Liver (tissue), 9 donors: ENCODE data around the gene EXOC4. TPM values are rescaled to one million over a fixed set of nuclear protein-coding genes. Genes with fewer than 3 reads are reported as not detected.

Source experiments
- DNase-seq: peaks from one replicate; pipeline ENCODE4 v3.0.0-alpha.2; 2017; ENCODE audit warnings: low spot score
- H3K27ac ChIP-seq, 2 donors: one replicate each; pipeline ENCODE4 v1.7.0; 2013; ENCODE audit warnings: inconsistent platforms in 2 of 2, low read length in 2 of 2, control low read depth in 1 of 2, low read depth in 1 of 2, mild to moderate bottlenecking in 1 of 2
- H3K27me3 ChIP-seq, 4 donors: one replicate each; pipeline versions ENCODE4 v1.6.1 to v1.7.0; 2013; ENCODE audit warnings: low read length in 3 of 4, inconsistent platforms in 1 of 4, mild to moderate bottlenecking in 1 of 4, moderate library complexity in 1 of 4; ENCODE audit not compliant: control insufficient read depth in 4 of 4, insufficient read depth in 4 of 4
- H3K36me3 ChIP-seq, 4 donors: one replicate each; pipeline versions ENCODE4 v1.6.1 to v1.7.0; 2013; ENCODE audit warnings: low read length in 3 of 4, mild to moderate bottlenecking in 3 of 4, low read depth in 1 of 4, moderate library complexity in 1 of 4; ENCODE audit not compliant: control insufficient read depth in 4 of 4, insufficient read depth in 3 of 4
- H3K4me1 ChIP-seq, 4 donors: one replicate each; pipeline versions ENCODE4 v1.6.1 to v1.7.0; 2013; ENCODE audit warnings: low read length in 3 of 4, mild to moderate bottlenecking in 3 of 4, moderate library complexity in 1 of 4; ENCODE audit not compliant: control insufficient read depth in 4 of 4, insufficient read depth in 4 of 4
- H3K4me3 ChIP-seq, 3 donors: one replicate each; pipeline versions ENCODE4 v1.6.1 to v1.7.0; 2013; ENCODE audit warnings: low read length in 3 of 3, control low read depth in 1 of 3, low read depth in 1 of 3, mild to moderate bottlenecking in 1 of 3
- H3K9ac ChIP-seq, 2 donors: one replicate each; pipeline ENCODE4 v1.7.0; 2013; ENCODE audit warnings: low read length in 2 of 2, mild to moderate bottlenecking in 2 of 2, moderate library complexity in 2 of 2, control low read depth in 1 of 2, low read depth in 1 of 2
- H3K9me3 ChIP-seq, 4 donors: one replicate each; pipeline versions ENCODE4 v1.6.1 to v1.7.0; 2013; ENCODE audit warnings: low read length in 3 of 4; ENCODE audit not compliant: control insufficient read depth in 4 of 4
- EGR1 ChIP-seq, 2 donors: IDR thresholded peaks; 2 replicates each; pipeline ENCODE4 v1.6.1; 2016 to 2018; ENCODE audit warnings: antibody characterized with exemption in 2 of 2, low read depth in 2 of 2
- FOXA1 ChIP-seq: IDR thresholded peaks from 2 replicates; pipeline ENCODE4 v1.6.1; 2016; ENCODE audit warnings: antibody characterized with exemption
- FOXA2 ChIP-seq: IDR thresholded peaks from 2 replicates; pipeline ENCODE4 v1.6.1; 2016; ENCODE audit warnings: antibody characterized with exemption
- GABPA ChIP-seq, 2 donors: IDR thresholded peaks in 1 of 2; conservative IDR thresholded peaks in 1 of 2; 2 replicates each; pipeline ENCODE4 v1.6.1; 2016; ENCODE audit warnings: antibody characterized with exemption in 2 of 2, mild to moderate bottlenecking in 1 of 2, moderate library complexity in 1 of 2
- HNF4A ChIP-seq, 2 donors: conservative IDR thresholded peaks; 2 replicates each; pipeline ENCODE4 v1.6.1; 2016; ENCODE audit warnings: antibody characterized with exemption in 2 of 2, mild to moderate bottlenecking in 2 of 2
- HNF4G ChIP-seq: IDR thresholded peaks from 2 replicates; pipeline ENCODE4 v1.6.1; 2016; ENCODE audit warnings: antibody characterized with exemption
- JUND ChIP-seq, 2 donors: IDR thresholded peaks; 2 replicates each; pipeline ENCODE4 v1.6.1; 2016; ENCODE audit warnings: antibody characterized with exemption in 2 of 2
- NR2F2 ChIP-seq: IDR thresholded peaks from 2 replicates; pipeline ENCODE4 v1.6.1; 2016; ENCODE audit warnings: antibody characterized with exemption
- RXRA ChIP-seq, 2 donors: IDR thresholded peaks; 2 replicates each; pipeline ENCODE4 v1.6.1; 2017 to 2018; ENCODE audit warnings: antibody characterized with exemption in 2 of 2, mild to moderate bottlenecking in 1 of 2
- SP1 ChIP-seq: IDR thresholded peaks from 2 replicates; pipeline ENCODE4 v1.6.1; 2018; ENCODE audit warnings: antibody characterized with exemption, mild to moderate bottlenecking
- TAF1 ChIP-seq: conservative IDR thresholded peaks from 2 replicates; pipeline ENCODE4 v1.6.1; 2016; ENCODE audit warnings: antibody characterized with exemption, mild to moderate bottlenecking
- YY1 ChIP-seq: IDR thresholded peaks from 2 replicates; pipeline ENCODE4 v1.6.1; 2016; ENCODE audit warnings: antibody characterized with exemption, mild to moderate bottlenecking
- WGBS: extraction: QIAGEN DNeasy Blood & Tissue Kit; methylation state at CpG from one replicate; pipeline ENCODE4 v1.1.7; 2013; 5-methylcytosine and 5-hydroxymethylcytosine counted together
- polyA plus RNA-seq, 2 donors: library from polyadenylated mRNA; stranded (reverse) in 1 of 2; unstranded in 1 of 2; fragments of 200-250 nt in 1 of 2; fragments of >200 nt in 1 of 2; fragmentation: Nextera tagmentation in 1 of 2; extraction: Ambion mirVana in 1 of 2; gene quantifications; one replicate each; pipeline versions ENCODE4 v1.2.1 to v1.2.3, GENCODE V29; 2013 to 2015
- total RNA-seq, 2 donors: library from RNA; depleted of rRNA; stranded (reverse); fragments of >200 nt; gene quantifications; one replicate each; pipeline ENCODE4 v1.2.3, GENCODE V29; 2014
- TF ChIP-seq, protein P1 (sequence below): fragments of 150-350 bp; IDR thresholded peaks from 2 replicates; pipeline ENCODE4 v1.5.1; 2017; ENCODE audit warnings: improper control_type of control experiment, low read depth, low read length; ENCODE audit not compliant: missing input control
- TF ChIP-seq, protein P2 (sequence below): IDR thresholded peaks from 2 replicates; pipeline ENCODE4 v1.6.1; 2016; ENCODE audit warnings: antibody characterized with exemption
- TF ChIP-seq, protein P3 (sequence below): IDR thresholded peaks from 2 replicates; pipeline ENCODE4 v1.6.1; 2016; ENCODE audit warnings: antibody characterized with exemption
- TF ChIP-seq, protein P4 (sequence below): IDR thresholded peaks from 2 replicates; pipeline ENCODE4 v1.6.1; 2016; ENCODE audit warnings: antibody characterized with exemption, mild to moderate bottlenecking
- TF ChIP-seq, protein P5 (sequence below): IDR thresholded peaks from 2 replicates; pipeline ENCODE4 v1.6.1; 2016; ENCODE audit warnings: antibody characterized with exemption
- donor health status: healthy.
- donor health status: healthy.
- donor health status: healthy.
- donor health status: healthy.
- donor health status: healthy.

EXOC4 gene
- total and polyA plus RNA-seq, 4 donors, result 9.5 to 55.9 (median 23.6) TPM

DNA sequence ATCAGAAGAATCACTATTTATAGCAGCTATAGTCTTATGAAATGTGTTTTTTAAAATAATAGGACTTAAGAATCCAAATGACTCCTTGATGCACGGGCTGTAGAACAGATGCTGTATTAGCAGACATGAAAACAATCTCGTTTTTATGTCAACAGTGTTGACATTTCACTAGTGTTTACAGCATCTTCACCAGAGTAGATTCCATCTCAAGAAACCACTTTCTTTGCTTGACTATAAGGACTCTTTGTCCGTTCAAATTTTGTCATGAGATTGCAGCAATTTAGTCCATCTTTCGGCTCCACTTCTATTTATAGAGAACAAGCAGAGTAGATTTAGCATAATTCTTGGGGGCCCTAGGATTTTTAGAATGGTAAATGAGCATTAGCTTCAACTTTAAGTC, 295.1 kb downstream of the EXOC4 start:
- Histone ChIP-seq H3K27me3 (no peaks in the 10 kb centered on the region), H3K9me3 (no peaks in the 10 kb centered on the region), H3K36me3 (no peaks in the 10 kb centered on the region), H3K9ac (no peak overlapping the region), H3K4me1 (no peaks in the 10 kb centered on the region), H3K4me3 (no peak overlapping the region), H3K27ac (no peak overlapping the region)
- DNase-seq, result no peak
- TF ChIP-seq FOXA1 (no peak), FOXA2 (no peak), JUND (IDR thresholded peaks at IDR 0.05) (no peak), RXRA (IDR thresholded peaks at IDR 0.05) (no peak), HNF4G (no peak), EGR1 (IDR thresholded peaks at IDR 0.05; ENCODE audit: low read depth in 2 of 2) (no peak), HNF4A (conservative IDR thresholded peaks at IDR 0.05) (no peak), TAF1 (no peak), SP1 (no peak)
- TF ChIP-seq, protein P1, sequence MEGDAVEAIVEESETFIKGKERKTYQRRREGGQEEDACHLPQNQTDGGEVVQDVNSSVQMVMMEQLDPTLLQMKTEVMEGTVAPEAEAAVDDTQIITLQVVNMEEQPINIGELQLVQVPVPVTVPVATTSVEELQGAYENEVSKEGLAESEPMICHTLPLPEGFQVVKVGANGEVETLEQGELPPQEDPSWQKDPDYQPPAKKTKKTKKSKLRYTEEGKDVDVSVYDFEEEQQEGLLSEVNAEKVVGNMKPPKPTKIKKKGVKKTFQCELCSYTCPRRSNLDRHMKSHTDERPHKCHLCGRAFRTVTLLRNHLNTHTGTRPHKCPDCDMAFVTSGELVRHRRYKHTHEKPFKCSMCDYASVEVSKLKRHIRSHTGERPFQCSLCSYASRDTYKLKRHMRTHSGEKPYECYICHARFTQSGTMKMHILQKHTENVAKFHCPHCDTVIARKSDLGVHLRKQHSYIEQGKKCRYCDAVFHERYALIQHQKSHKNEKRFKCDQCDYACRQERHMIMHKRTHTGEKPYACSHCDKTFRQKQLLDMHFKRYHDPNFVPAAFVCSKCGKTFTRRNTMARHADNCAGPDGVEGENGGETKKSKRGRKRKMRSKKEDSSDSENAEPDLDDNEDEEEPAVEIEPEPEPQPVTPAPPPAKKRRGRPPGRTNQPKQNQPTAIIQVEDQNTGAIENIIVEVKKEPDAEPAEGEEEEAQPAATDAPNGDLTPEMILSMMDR, result no peak
- TF ChIP-seq, protein P2, sequence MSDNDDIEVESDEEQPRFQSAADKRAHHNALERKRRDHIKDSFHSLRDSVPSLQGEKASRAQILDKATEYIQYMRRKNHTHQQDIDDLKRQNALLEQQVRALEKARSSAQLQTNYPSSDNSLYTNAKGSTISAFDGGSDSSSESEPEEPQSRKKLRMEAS, result no peak
- TF ChIP-seq, protein P3, sequence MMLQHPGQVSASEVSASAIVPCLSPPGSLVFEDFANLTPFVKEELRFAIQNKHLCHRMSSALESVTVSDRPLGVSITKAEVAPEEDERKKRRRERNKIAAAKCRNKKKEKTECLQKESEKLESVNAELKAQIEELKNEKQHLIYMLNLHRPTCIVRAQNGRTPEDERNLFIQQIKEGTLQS, result no peak
- TF ChIP-seq, protein P4, sequence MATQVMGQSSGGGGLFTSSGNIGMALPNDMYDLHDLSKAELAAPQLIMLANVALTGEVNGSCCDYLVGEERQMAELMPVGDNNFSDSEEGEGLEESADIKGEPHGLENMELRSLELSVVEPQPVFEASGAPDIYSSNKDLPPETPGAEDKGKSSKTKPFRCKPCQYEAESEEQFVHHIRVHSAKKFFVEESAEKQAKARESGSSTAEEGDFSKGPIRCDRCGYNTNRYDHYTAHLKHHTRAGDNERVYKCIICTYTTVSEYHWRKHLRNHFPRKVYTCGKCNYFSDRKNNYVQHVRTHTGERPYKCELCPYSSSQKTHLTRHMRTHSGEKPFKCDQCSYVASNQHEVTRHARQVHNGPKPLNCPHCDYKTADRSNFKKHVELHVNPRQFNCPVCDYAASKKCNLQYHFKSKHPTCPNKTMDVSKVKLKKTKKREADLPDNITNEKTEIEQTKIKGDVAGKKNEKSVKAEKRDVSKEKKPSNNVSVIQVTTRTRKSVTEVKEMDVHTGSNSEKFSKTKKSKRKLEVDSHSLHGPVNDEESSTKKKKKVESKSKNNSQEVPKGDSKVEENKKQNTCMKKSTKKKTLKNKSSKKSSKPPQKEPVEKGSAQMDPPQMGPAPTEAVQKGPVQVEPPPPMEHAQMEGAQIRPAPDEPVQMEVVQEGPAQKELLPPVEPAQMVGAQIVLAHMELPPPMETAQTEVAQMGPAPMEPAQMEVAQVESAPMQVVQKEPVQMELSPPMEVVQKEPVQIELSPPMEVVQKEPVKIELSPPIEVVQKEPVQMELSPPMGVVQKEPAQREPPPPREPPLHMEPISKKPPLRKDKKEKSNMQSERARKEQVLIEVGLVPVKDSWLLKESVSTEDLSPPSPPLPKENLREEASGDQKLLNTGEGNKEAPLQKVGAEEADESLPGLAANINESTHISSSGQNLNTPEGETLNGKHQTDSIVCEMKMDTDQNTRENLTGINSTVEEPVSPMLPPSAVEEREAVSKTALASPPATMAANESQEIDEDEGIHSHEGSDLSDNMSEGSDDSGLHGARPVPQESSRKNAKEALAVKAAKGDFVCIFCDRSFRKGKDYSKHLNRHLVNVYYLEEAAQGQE, result no peak
- WGBS, result 95% methylated on average over 4 of the region's 4 CpGs

DNA sequence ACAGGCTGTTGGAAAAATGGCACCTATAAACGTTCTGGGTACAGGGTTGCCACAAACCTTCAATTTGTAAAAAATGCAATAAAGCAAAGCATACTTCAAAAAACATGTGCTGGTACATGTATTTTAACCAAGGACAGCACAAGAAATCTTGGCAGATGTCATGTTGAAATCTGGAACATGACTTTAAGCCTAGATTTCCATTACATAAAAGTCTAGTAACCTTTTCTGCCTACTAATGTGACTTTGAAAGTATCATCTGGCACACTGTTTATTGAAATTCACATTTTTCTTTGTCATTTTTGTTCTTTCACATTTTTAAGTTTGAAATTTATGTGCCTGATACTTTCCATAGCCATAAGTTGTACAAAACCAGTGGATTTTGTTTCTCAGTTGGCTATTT, 296.8 kb downstream of the EXOC4 start:
- TF ChIP-seq HNF4A (conservative IDR thresholded peaks at IDR 0.05) (no peak), GABPA (IDR thresholded peaks at IDR 0.05 in 1 of 2, conservative IDR thresholded peaks at IDR 0.05 in 1 of 2) (no peak), HNF4G (no peak), FOXA1 (no peak), YY1 (no peak), EGR1 (IDR thresholded peaks at IDR 0.05; ENCODE audit: low read depth in 2 of 2) (no peak), NR2F2 (no peak), FOXA2 (no peak), SP1 (no peak), RXRA (IDR thresholded peaks at IDR 0.05) (no peak), TAF1 (no peak)
- TF ChIP-seq, protein P3, result no peak
- TF ChIP-seq, protein P1, result no peak
- TF ChIP-seq, protein P2, result no peak
- TF ChIP-seq, protein P5, sequence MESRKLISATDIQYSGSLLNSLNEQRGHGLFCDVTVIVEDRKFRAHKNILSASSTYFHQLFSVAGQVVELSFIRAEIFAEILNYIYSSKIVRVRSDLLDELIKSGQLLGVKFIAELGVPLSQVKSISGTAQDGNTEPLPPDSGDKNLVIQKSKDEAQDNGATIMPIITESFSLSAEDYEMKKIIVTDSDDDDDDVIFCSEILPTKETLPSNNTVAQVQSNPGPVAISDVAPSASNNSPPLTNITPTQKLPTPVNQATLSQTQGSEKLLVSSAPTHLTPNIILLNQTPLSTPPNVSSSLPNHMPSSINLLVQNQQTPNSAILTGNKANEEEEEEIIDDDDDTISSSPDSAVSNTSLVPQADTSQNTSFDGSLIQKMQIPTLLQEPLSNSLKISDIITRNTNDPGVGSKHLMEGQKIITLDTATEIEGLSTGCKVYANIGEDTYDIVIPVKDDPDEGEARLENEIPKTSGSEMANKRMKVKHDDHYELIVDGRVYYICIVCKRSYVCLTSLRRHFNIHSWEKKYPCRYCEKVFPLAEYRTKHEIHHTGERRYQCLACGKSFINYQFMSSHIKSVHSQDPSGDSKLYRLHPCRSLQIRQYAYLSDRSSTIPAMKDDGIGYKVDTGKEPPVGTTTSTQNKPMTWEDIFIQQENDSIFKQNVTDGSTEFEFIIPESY, result no peak
- TF ChIP-seq, protein P4, result no peak
- Histone ChIP-seq H3K27me3 (no peaks in the 10 kb centered on the region), H3K4me1 (no peaks in the 10 kb centered on the region), H3K4me3 (no peak overlapping the region), H3K36me3 (no peaks in the 10 kb centered on the region), H3K9ac (no peak overlapping the region), H3K9me3 (no peaks in the 10 kb centered on the region), H3K27ac (no peak overlapping the region)
- WGBS, result 96% methylated on average over 1 of the region's 1 CpG
- no peak for DNase-seq
